ENCODE measurements around the gene SAPCD2. TPM values are rescaled to one million over a fixed set of nuclear protein-coding genes. Genes with fewer than 3 reads are reported as not detected.

SAPCD2 gene
- total RNA-seq, 1 donor from 2014 or later = 2.7 TPM

DNA sequence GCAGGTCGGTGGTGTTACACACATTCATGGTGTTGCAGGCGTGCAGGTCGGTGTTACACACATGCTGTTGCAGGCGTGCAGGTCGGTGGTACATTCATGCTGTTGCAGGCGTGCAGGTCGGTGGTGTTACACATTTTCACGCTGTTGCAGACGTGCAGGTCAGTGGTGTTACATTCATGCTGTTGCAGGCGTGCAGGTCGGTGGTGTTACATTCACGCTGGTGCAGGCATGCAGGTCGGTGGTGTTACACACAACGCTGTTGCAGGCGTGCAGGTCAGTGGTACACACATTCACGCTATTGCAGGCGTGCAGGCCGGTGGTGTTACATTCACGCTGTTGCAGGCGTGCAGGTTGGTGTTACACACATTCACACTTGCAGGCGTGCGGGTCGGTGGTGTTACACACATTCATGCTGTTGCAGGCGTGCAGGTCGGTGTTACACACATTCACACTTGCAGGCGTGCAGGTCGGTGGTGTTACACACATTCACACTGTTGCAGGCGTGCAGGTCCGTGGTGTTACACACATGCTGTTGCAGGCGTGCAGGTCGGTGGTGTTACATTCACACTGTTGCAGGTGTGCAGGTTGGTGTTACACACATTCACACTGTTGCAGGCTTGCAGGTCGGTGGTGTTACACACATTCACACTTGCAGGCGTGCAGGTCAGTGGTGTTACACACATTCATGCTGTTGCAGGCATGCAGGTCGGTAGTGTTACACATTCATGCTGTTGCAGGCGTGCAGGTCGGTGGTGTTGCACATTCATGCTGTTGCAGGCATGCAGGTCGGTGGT, 33.0 kb upstream of the SAPCD2 start:
- Histone ChIP-seq H3K9me3 (no peaks in the 10 kb centered on the region), H3K4me3 (no peak overlapping the region), H3K27ac (no peak overlapping the region), H3K4me1 (no peaks in the 10 kb centered on the region), H3K36me3 (peaks cover 0 to 81% of the 10 kb centered on the region in 2 donors), H3K27me3 (no peaks in the 10 kb centered on the region)
- DNase-seq (ENCODE audit: extremely low spot score in 2 of 2) = no peak
- intact Hi-C loops (cut with DNase I) = no loop called here
- TF ChIP-seq POLR2AphosphoS5 (IDR thresholded peaks at IDR 0.05; ENCODE audit: insufficient read depth in 1 of 2, low read depth in 1 of 2) (no peak), CTCF (IDR thresholded peaks at IDR 0.05) (no peak), POLR2A (IDR thresholded peaks at IDR 0.05) (no peak)

GRCh38 chr9:137099231-137099630, 28.9 kb upstream of the SAPCD2 start:
- Histone ChIP-seq H3K4me3 (no peak overlapping the region), H3K27ac (no peak overlapping the region), H3K9me3 (no peaks in the 10 kb centered on the region), H3K27me3 (no peaks in the 10 kb centered on the region), H3K4me1 (no peaks in the 10 kb centered on the region), H3K36me3 (peaks cover 0 to 76% of the 10 kb centered on the region in 2 donors)
- TF ChIP-seq CTCF (IDR thresholded peaks at IDR 0.05) (no peak), POLR2A (IDR thresholded peaks at IDR 0.05) (no peak), POLR2AphosphoS5 (IDR thresholded peaks at IDR 0.05; ENCODE audit: insufficient read depth in 1 of 2, low read depth in 1 of 2) (no peak)
- no peak for DNase-seq (ENCODE audit: extremely low spot score in 2 of 2)
- intact Hi-C loops (cut with DNase I) = no loop called here

GRCh38 chr9:137097761-137098462, 27.6 kb upstream of the SAPCD2 start:
- H3K27me3 ChIP-seq = no peaks in the 10 kb centered on the region
- no peaks in the 10 kb centered on the region for H3K9me3 ChIP-seq
- intact Hi-C loops (cut with DNase I) = no loop called here
- no peaks in the 10 kb centered on the region for H3K4me1 ChIP-seq
- TF ChIP-seq CTCF (IDR thresholded peaks at IDR 0.05) = no peak
- DNase-seq (ENCODE audit: extremely low spot score in 2 of 2) = no peak
- H3K4me3 ChIP-seq = no peak overlapping the region
- H3K36me3 ChIP-seq = peaks cover 0 to 64% of the 10 kb centered on the region in 2 donors
- no peak overlapping the region for H3K27ac ChIP-seq

DNA sequence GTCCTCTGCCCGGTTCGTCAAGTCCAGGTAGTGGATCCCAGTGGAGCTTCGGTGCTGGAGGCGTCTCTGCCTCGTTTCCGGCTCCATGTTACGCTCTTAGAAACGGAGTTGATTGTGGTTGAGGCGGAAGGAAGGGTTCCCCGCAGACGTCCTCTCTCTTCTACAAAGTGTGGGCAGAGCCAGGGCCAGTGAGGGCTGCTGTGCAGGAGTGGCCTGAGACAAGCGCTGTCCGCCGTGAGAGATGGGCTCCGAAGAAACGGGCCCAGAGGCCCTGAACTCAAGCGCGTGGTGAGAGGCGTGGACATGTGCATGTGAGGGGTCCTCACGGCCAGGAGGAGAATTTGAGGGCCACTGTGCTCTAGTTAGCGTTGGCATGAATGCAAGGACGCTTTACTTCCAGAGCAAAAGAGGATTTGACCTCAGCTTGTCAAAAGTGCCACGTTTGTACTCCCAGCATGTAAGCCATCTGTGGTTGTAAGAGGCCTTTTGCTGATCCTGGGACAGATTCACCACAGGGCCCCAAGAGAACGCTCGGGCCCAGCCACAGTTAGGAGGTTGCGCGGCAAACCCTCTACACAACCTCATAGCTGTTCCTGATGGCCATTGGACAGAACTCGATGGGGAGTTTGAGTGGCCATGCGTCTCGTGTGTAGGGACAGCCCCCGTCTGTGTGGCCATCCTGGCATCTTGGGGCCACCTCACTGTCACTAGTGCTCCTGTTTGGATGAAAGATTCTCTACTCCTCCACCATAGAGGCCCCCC, 26.6 kb upstream of the SAPCD2 start:
- Histone ChIP-seq H3K4me3 (no peak overlapping the region), H3K9me3 (no peaks in the 10 kb centered on the region), H3K27me3 (no peaks in the 10 kb centered on the region), H3K36me3 (peaks cover 0 to 55% of the 10 kb centered on the region in 2 donors), H3K27ac (no peak overlapping the region), H3K4me1 (no peaks in the 10 kb centered on the region)
- TF ChIP-seq CTCF (IDR thresholded peaks at IDR 0.05) (no peak), POLR2AphosphoS5 (IDR thresholded peaks at IDR 0.05; ENCODE audit: insufficient read depth in 1 of 2, low read depth in 1 of 2) (no peak), POLR2A (IDR thresholded peaks at IDR 0.05) (no peak)
- DNase-seq (ENCODE audit: extremely low spot score in 2 of 2) = no peak
- intact Hi-C loops (cut with DNase I) = no loop called here
